Measurements from ENCODE around the gene NFE2L3.

NFE2L3 gene

GRCh38 chr7:26153241-26153822 lies 1.3 kb downstream of the NFE2L3 start:
- peak overlapping the region; percentile 58 for H3K4me3 ChIP-seq (replicated peaks; ENCODE audit: low read depth, low read length)
- no peak for DNase-seq (ENCODE audit: low read depth)
- no peak for TF ChIP-seq CTCF (IDR thresholded peaks at IDR 0.05; ENCODE audit: low read length, missing control alignments)

DNA sequence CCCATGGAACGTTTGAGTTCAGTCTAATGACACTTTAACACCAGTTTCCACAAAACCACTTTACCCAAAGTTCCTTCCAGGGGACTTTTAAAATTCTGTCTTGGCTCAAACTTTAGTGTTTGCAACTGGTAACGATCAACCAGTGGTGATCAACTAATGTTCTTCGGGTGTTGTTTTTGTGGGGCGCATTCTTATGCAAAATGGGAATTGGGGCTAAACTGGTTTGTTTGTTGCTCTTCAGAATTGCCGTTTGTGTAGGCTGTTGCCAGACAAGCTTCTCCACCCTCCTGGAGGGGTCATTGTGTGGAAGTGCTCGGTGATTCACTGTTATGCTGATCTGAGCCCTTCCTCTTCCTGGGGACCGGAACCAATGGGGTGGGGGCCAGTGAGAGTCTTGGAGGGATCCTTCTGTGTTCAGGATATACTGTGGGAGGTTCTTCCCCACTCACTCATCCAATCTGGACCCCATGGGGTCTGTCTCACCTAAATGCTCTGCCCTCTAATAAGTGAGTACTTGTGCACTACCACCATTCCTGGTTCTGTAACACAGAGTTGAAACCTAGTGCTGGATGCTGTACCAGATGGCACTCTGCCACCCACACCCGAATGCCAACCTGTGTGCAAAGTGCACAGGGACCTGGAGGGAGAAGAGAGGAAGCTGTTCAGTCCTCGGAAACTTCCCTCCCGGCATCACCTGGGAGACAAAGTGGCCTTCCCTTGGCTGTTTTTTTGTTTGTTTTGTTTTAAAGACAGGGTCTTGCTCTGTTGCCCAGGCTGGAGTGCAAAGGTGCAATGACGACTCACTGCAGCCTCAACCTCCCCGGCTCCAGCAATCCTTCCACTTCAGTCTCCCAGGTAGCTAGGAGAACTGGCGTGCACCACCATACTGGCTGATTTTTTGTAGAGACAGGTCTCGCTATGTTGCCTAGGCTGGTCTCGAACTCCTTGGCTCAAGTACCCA lies 2.1 kb downstream of the NFE2L3 start:
- DNase-seq (ENCODE audit: low read depth), result peak; percentile 56
- TF ChIP-seq CTCF (IDR thresholded peaks at IDR 0.05; ENCODE audit: low read length, missing control alignments), result no peak
- H3K4me3 ChIP-seq (replicated peaks; ENCODE audit: low read depth, low read length), result peak overlapping the region; percentile 0

DNA sequence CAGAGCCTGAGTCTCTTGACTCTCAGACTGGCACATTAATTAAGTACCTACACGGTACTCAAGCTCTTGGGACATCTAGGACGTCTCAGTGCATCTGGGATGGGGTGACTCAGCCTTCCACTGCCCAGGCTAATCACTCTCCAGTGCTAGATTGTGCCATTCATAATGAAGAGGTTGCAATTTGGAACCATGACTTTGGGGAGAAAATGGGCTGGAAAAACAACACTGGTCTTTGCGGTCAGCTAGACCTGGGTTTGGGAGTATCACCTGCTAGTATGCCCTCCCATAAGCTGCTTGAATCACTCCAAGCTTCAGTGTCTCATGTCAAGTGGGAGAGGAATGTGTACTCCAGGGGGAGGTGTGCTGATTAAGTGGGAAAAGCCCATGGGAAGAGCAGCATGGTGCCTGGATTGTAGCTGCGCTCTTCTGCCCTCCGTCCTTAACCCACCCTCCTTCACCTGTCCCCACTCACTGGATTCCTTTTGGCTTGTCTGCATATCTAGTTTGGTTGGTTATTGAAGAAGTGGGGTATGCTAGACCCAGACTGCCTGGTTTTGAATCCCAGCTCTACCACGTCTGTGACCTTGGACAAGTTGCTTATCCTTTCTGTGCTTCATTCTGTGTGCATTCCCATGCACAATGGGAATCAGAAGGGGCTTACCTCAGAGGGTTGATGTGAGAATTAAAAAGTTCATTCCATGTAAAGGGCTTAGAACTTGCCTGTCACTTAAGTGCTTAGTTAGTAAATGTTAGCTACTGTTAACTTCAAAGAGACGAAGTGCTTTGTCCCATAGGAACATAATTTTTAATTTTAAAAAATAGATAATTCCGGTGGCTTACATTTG lies 3.8 kb downstream of the NFE2L3 start:
- TF ChIP-seq CTCF (IDR thresholded peaks at IDR 0.05; ENCODE audit: low read length, missing control alignments), result peak; percentile 2
- peak; percentile 46 for DNase-seq (ENCODE audit: low read depth)
- peak overlapping the region; percentile 38 for H3K4me3 ChIP-seq (replicated peaks; ENCODE audit: low read depth, low read length)

DNA sequence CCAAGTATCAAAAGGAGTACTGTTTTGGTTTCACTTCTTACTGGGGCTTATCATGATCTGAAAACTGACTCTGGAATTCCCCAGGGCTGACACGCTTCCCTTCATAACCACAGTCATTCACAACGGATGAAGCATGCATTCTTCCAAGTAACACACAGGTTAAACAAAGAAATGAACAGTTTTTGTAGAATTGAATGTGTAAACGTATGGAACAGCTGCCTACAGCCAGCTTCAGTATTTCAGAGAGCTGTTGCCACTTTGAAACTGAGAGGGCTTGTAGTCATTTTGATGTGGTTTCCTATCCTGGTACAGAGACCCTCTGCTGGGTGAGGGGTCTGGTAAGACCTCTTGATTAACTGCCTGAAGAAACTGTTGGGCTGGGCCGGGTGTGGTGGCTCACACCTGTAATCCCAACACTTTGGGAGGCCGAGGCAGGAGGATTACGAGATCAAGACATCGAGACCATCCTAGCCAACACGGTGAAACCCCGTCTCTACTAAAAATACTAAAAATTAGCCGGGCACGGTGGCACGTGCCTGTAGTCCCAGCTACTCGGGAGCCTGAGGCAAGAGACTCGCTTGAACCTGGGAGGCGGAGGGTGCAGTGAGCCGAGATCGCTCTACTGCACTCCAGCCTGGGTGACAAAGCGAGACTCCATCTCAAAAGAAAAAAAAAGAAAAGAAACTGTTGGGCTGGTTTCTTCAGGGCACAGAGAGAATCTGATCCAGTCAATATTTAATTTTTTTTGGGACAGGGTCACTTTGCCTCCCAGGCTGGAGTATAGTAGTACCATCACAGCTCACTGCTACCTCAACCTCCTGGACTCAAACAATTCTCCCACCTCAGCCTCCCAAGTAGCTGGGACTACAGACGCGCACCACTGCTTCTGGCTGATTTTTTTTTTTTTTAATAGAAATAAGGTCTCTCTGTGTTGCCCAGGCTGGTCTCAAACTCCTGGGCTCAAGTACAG lies 4.7 kb downstream of the NFE2L3 start:
- H3K4me3 ChIP-seq (replicated peaks; ENCODE audit: low read depth, low read length), result peak overlapping the region; percentile 38
- DNase-seq (ENCODE audit: low read depth), result peak; percentile 94
- TF ChIP-seq CTCF (IDR thresholded peaks at IDR 0.05; ENCODE audit: low read length, missing control alignments), result no peak

DNA sequence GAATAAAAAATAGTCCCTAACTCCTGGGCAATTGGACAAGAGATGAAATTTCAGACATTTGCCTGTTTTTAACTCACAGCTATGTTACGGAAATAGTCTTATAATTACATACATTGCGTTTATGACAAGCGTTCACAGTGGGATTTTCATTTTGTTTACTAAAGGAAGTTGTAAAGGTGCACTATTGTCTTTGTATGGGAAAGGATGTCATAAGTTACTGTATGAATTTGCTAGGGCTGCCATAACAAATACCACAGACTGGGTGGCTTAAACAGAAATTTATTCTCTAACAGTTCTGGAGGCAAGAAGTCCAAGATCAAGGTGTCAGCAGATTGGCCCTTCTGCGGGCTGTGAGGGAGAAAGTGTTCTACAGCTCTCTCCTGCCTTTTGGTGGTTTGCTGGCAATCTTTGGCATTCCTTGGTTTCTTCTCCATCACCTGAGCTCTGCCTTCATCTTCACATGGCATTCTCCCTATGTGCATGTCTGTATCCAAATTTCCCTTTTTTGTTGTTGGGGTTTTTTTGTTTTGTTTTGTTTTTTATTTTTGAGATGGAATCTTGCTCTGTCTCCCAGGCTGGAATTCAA lies 5.6 kb downstream of the NFE2L3 start:
- DNase-seq (ENCODE audit: low read depth), result no peak
- TF ChIP-seq CTCF (IDR thresholded peaks at IDR 0.05; ENCODE audit: low read length, missing control alignments), result no peak
- H3K4me3 ChIP-seq (replicated peaks; ENCODE audit: low read depth, low read length), result no peak overlapping the region
